HG03066 (cell line): ENCODE measurements around the gene CD3G.
A peak's percentile ranks its signal among the peaks of the same experiment; 100 is the strongest.
"Not testable (repeated sequence)": the region's sequence is repeated elsewhere in the genome, so short reads cannot be mapped to it uniquely, and the experiment has no call there.

Experiments
- ATAC-seq: cut with Tn5 transposase; IDR thresholded peaks from one replicate; pipeline ENCODE4 v1.9.1; 2021; ENCODE audit warnings: low read depth; ENCODE audit not compliant: unreplicated experiment

CD3G gene

DNA sequence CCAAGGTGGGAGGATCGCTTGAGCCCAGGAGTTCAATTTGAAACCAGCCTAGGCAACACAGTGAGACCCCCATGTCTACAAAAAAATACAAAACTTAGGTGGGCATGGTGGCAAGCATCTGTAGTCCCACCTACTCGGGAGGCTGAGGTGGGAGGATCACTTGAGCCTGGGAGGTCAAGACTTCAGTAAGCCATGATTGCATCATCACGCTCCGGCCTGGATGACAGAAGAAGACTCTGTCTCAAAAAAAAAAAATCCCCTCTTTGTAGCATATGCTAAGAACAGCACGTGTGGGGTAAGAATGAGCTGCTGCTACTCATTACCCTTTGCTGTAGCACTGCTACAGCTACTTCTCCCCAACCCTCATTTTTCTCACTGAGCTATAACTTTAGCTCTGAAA is 29.7 kb downstream of the CD3G start:
- ATAC-seq = no peak

DNA sequence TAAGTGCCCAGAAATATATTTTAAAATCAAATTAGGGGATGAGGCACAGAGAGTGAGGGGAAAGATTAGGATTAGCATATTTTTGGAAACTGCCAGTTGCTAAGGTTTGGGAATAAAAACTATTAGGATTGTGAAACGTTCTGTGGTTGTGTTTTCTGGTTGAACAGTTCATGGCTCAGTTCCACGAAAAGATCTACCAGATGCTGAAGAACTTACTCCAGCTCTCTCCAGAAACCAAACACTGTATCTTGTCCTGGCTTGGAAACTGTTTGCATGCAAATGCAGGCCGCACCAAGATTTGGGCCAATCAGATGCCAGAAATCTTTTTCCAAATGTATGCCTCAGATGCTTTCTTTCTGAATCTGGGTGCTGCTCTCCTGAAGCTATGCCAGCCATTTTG is 30.6 kb downstream of the CD3G start:
- ATAC-seq = no peak

DNA sequence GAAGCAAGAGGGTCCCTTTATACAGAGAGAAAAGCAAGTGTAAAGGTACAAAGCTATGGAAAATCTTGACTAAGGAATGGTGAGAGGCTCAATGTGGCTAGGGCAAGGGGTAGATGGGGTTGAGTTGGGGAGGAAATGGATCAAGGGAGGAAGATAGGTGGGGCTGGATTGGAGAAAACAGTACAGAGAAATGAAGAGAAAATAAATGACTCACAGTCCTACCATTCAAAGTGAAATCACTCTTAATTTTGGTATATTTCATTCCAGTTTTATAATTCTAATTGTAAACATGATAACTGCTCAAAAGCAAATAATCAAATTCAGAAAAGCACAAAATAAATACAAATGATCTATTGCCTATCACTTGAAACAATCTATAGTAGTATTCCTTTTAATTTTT is 31.8 kb downstream of the CD3G start:
- ATAC-seq = no peak

DNA sequence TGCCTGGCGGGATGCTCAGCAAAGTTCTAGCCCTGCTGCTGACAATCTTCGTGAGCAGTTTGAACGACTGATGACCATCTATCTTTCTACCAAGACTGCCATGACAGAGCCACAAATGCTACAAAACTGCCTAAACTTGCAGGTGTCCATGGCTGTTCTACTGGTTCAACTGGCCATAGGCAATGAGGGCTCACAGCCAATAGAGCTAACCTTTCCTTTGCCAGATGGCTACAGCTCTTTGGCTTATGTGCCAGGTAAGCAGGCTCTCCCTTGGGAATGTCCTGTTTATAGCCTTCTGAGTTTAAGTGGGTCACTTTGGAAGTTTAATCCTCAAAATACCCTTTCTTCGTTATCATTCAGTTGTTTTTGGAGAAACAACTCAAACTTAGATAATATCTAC is 35.4 kb downstream of the CD3G start:
- ATAC-seq = no peak

DNA sequence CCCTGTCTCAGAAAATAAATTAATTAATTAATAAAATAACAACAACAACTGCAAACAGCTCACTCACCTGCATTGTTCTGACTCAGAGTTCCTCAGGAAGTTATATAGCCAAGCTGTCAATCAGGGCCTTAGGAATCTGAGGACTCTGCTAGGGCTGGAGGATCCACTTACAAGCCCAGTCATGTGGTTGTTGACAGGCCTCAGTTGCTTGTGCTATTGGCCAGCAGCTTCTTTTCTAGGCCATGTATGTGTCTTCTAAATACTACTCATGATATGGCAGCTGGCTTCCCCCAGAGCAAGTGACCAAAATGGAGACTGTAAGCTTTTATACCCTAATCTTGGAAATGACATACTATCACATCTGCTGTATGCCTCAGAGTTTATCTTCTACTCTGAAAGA is 36.4 kb downstream of the CD3G start:
- ATAC-seq = no peak

DNA sequence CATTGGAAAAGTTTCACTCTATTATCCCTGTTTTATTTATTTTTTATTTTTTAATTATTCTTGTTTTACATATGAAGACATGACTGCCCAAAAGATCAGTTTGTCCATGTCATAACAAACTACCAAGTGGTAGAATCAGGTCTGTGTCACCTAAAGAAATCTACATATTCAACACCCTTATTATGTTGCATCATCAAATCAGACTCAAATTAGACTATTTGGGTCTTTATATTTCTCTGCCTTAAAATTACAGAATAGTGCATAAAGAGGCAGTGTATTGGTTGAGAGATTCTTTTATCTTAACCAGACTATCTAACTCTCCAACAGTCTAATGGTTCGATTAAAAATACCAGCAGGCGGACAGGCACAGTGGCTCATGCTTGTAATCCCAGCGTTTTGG is 38.8 kb downstream of the CD3G start:
- ATAC-seq = no peak

DNA sequence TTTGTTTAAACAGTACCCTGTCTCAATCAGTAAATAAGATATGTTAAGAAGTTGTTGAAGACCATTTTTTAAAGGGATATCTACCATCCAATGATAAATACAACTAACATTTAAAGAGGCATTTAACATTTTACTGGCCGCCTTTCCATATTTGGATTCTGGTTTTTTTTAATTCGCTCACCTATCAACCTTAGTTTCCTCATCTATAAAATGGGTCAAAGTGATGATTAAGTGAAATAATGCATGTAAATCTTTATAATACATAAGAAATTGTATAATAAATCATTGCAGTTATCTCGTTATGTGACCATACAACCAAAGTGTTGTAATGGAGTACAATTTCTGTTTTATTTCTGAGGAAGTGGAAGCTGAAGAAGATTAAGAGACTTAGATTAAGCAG is 39.5 kb downstream of the CD3G start:
- ATAC-seq = no peak

DNA sequence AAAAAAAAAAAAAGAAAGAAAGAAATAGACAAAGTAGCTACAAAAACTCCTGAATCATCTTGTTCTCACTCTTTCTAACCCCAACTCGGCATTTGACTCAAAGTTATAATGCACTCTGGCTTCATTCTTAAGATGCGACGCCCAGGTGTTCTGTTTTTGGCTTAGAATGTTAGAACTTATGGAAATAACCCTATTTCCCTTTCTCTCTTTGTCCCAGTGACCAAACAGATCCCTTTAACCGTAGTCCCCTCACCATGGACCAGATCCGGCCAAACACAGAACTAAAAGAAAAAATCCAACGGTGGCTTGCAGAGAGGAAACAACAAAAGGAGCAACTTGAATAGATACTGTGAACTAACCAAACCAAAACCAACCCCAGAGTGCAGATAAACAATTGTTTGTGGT is 52.0 kb downstream of the CD3G start:
- no peak for ATAC-seq

DNA sequence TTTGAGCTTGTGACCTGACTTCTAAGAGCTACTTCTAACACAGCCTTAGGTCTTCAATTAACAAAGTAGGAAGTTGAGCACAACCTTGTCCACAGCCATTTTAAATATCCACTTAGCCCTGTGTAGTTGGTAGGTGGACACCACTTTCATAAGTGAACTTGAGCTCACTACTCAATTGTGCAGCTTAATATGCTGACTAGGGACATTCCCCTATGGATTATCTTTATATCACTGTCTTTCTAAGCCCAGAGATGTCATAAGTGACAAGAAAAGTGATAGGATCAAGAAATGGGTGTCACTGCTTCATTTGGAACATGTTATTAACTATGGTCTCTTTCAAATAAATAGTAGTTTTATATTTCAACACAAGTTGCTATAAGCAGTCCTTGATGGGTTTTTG is 53.3 kb downstream of the CD3G start:
- ATAC-seq = no peak

DNA sequence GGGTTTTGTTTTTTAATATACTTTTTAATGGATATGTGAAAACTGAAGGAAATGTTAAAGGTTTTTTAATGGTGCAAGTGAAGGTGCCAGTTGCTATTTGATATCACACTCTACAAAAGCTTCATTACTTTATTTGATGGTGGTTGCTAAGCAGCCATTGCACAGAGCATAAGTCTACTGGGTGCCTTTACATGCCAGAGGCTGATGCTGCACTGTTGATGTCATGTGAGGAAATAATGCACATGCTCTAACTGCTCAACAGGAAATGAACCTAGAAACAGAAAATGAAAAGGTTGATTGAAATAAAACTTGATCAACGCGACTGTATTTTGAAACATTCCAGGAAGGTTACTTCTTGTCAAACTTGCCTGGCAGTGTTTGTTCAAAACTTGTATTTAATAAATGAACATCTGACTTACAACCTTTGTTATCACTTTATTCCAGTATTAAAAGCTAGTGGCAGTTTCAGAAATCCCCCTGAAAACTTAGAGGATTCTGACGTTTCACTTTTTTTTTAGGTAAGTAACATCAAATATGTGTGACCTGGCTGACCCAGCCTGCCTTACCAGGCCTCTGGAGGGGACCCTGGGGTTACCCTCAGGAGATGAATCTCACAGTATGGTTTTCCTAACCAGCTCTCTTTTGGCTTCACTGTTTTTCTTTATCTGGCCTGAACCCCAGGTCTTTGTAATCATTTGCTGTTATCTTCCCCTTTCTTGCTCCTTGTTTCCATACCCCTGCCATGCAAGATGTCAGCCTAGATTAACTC is 54.8 kb downstream of the CD3G start:
- peak; percentile 46 for ATAC-seq

DNA sequence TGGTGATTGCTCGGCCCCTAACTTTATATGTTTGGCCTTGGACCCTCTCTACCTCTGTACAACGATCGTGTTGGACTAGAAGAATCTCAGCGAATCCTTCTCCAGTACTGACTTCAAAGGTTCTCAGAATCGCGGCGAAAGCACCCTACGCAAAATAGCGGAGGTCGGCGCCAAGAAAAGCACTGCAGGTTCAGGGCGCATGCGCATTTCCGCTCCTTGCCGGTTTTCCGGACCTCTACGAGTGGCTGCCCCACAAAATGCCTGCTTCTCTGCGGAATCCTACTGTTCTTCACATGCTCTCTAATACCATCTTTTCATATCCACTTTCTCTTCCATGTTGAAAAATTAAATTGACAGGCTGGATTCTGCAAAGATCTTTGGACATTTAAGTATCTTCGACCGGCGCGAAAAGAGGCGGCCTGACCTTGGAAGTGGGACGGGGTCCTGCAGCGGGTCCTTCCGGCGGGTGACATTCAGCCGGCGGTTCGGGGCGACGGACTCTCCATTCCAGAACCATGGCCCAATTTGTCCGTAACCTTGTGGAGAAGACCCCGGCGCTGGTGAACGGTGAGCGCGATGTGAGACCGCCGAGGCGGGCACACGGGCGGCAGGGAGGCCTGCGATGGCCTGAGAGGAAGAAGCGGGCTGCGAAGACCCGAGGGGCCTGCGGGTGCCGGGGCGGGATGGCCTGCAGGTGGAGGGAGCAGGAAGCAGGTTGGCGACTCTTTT is 57.2 kb downstream of the CD3G start, which contains the start of gene ATP5MG:
Gene ATP5MG (plus strand): TSS at position 456 of the 729 bp plus-strand sequence. CDS start 60 bp downstream, at position 516.
- peak; percentile 59 for ATAC-seq

DNA sequence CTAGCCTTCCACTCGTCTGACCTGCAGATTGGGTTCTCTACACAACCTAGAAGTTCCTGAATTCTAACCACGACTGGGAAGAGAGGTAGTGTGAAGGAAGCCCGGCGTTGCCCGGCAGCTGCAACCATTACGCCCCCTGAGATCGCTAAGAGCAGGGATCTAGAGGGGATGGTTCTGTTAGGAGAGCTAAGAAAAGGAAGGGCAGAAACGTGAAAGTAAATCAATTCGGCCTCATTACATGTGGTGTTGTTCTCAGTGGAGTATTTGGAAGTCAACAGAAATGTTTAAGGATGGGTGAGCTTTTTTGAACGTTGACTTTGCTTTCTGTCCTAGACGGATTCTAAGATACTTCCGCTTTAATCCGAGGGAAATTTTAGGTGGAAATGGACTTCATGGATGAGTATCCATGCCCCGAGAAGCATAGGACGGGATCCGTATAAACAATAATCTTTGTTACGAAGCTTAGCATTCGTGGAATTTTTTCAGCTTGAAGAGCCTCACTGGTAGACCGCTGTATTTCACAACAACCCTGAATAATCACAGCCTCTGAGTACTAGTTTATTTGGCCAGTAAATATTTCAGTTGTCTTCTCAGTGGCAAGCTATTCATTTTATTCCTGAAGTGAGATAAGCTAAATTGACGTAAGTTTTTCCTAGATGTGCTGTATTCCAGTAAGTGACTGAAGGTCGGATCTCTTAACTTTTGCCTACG is 57.9 kb downstream of the CD3G start:
- ATAC-seq = no peak

DNA sequence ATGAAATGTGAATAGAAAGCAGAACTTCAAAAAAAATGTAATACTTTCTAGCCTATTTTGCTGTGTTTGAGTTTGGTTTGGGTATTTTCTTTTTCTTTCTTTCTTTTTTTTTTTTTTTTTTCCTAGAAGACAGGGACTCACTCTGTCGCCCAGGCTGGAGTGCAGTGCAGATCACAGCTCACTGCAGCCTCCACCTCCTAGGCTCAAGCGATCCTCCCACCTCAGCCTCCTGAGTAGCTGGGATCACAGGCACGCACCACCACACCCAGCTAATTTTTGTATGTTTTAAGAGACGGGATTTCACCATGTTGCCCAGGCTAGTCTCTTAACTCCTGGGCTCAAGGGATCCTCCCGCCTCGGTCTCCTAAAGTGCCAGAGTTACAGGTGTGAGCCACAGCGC is 58.5 kb downstream of the CD3G start:
- not testable (repeated sequence) for ATAC-seq
